ENCODE data around the gene FBRSL1.

DNA sequence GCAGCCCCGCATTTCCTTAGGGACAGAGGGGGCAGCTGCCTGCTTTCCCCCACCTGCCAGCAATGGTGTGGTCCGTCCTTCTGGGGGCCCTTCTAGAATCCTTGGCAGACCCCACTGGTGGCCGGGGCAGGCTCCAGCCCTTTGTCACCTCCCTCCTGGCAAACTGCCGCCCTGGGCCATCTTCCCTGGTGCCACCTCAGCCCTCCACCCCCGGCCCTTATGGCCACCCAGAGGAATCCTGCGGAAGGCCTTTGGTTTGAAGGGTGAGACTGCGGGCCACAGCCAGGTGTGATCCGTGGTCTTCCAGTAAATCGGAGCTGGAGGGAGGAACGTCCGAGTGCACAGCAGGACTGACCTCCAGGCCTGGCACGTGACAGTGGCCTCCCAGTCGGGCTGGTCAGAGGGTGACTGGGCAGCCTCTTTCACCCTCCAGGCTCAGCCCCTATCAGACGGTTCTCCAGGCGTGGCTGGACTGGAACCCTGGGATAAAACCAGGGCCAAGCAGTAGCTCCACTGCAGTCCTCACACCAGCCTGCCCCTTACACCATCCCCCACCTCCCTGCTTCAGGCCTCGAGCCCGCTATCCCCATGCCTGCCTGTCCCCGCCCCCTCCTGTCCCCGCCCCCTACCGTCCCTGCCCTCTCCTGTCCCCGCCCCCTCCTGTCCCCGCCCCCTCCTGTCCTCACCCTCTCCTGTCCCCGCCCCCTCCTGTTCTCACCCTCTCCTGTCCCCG lies 12.4 kb downstream of the FBRSL1 start:
- TF ChIP-seq, protein P1, sequence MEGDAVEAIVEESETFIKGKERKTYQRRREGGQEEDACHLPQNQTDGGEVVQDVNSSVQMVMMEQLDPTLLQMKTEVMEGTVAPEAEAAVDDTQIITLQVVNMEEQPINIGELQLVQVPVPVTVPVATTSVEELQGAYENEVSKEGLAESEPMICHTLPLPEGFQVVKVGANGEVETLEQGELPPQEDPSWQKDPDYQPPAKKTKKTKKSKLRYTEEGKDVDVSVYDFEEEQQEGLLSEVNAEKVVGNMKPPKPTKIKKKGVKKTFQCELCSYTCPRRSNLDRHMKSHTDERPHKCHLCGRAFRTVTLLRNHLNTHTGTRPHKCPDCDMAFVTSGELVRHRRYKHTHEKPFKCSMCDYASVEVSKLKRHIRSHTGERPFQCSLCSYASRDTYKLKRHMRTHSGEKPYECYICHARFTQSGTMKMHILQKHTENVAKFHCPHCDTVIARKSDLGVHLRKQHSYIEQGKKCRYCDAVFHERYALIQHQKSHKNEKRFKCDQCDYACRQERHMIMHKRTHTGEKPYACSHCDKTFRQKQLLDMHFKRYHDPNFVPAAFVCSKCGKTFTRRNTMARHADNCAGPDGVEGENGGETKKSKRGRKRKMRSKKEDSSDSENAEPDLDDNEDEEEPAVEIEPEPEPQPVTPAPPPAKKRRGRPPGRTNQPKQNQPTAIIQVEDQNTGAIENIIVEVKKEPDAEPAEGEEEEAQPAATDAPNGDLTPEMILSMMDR (IDR thresholded peaks at IDR 0.05; ENCODE audit: low read depth, low read length, missing input control): no peak
- TF ChIP-seq, protein P2, sequence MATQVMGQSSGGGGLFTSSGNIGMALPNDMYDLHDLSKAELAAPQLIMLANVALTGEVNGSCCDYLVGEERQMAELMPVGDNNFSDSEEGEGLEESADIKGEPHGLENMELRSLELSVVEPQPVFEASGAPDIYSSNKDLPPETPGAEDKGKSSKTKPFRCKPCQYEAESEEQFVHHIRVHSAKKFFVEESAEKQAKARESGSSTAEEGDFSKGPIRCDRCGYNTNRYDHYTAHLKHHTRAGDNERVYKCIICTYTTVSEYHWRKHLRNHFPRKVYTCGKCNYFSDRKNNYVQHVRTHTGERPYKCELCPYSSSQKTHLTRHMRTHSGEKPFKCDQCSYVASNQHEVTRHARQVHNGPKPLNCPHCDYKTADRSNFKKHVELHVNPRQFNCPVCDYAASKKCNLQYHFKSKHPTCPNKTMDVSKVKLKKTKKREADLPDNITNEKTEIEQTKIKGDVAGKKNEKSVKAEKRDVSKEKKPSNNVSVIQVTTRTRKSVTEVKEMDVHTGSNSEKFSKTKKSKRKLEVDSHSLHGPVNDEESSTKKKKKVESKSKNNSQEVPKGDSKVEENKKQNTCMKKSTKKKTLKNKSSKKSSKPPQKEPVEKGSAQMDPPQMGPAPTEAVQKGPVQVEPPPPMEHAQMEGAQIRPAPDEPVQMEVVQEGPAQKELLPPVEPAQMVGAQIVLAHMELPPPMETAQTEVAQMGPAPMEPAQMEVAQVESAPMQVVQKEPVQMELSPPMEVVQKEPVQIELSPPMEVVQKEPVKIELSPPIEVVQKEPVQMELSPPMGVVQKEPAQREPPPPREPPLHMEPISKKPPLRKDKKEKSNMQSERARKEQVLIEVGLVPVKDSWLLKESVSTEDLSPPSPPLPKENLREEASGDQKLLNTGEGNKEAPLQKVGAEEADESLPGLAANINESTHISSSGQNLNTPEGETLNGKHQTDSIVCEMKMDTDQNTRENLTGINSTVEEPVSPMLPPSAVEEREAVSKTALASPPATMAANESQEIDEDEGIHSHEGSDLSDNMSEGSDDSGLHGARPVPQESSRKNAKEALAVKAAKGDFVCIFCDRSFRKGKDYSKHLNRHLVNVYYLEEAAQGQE (IDR thresholded peaks at IDR 0.05): no peak

All from liver (tissue), 2 donors.